DND-41 (cell line): Measurements from ENCODE around the gene SECISBP2.

ENCODE experiments used
- CTCF ChIP-seq: IDR thresholded peaks from 2 replicates; pipeline ENCODE4 v1.5.1; 2012; ENCODE audit warnings: borderline replicate concordance, low read length, moderate library complexity, mild to moderate bottlenecking; ENCODE audit not compliant: poor library complexity, severe bottlenecking; ENCODE audit errors: extremely low read depth
- EZH2 ChIP-seq: IDR thresholded peaks from 3 replicates; pipeline ENCODE4 v1.6.1; 2012; ENCODE audit warnings: borderline replicate concordance, low read depth, mild to moderate bottlenecking, moderate library complexity, low read length, inconsistent platforms; ENCODE audit not compliant: severe bottlenecking

DNA sequence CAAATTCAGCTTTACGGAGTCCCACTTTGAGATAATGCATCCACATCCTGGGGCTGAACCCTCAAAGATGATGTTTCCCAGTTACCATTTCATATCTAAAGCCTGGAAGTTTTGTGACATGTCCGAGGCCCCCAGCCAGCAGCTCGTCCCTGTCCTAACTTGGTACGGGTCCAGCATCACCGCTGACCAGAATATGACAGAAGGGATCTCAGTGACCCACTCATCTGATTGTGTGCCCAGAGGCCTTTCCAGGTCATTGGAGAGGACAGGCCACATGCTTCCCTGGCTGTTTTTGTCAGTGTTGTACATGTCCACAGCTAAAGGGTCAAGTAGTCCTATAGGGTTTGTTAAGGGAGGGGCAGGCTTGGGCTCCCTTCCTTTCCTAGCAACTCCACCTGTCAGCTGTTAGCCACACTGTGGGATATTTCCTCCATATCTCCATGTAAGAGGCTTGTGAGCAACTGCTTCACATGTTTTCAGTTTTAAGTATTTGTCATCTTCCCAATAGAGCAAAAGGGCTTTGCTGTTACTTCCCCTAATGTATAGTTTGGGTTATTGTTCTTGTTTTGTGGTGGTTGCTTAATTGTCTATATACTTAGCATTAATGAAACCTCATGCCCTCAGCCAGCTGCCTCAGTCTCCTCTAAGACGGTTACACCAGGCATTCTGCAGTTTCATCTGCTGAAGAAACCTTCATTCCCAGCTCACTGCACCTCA lies 33.4 kb downstream of the SECISBP2 start:
- TF ChIP-seq EZH2 (no peak), CTCF (no peak)
